Suprapubic skin (tissue), 4 donors: ENCODE results near the gene EFNA2.

Experiments
- CTCF ChIP-seq, 2 donors: fragments of 200-600 bp in 1 of 2; fragments of 450-650 bp in 1 of 2; sonication (generic) in 1 of 2; IDR thresholded peaks; one replicate each; pipeline ENCODE4 v1.5.1; 2016 to 2019; ENCODE audit warnings: antibody characterized with exemption in 2 of 2, mild to moderate bottlenecking in 1 of 2, moderate library complexity in 1 of 2
- POLR2A ChIP-seq, 2 donors: fragments of 450-650 bp; IDR thresholded peaks; one replicate each; pipeline ENCODE4 v1.6.1; 2017; ENCODE audit warnings: antibody characterized with exemption in 2 of 2, mild to moderate bottlenecking in 2 of 2, moderate library complexity in 2 of 2
- POLR2AphosphoS5 ChIP-seq, 3 donors: sonication (generic); formaldehyde crosslinking; IDR thresholded peaks; one replicate each; pipeline ENCODE4 v1.6.1; 2017; ENCODE audit warnings: antibody characterized with exemption in 3 of 3

- TF ChIP-seq CTCF (IDR thresholded peaks at IDR 0.05) (no peak), POLR2A (IDR thresholded peaks at IDR 0.05) (no peak), POLR2AphosphoS5 (IDR thresholded peaks at IDR 0.05) (no peak)
Observed at GRCh38 chr19:1268226-1269064, 17.2 kb upstream of the EFNA2 start.
